Measurements from ENCODE around the gene ITK. TPM values are rescaled to one million over a fixed set of nuclear protein-coding genes. Genes with fewer than 3 reads are reported as not detected.

The ITK gene
- total and polyA plus RNA-seq, 2 donors (not counting 3 experiments of a cell fraction or from before 2014, with no cell fraction given): not detected

- Histone ChIP-seq H3K27ac (ENCODE audit: insufficient read depth, low read depth, low read length) (peak overlapping the region; percentile 79), H3K27me3 (ENCODE audit: control insufficient read depth in 2 of 2, insufficient read depth in 2 of 2, low read length in 2 of 2) (no peaks in the 10 kb centered on the region), H3K36me3 (ENCODE audit: control insufficient read depth in 2 of 2, extremely low read depth in 1 of 2, insufficient read depth in 2 of 2, low read length in 2 of 2) (no peaks in the 10 kb centered on the region), H3K9me3 (replicated peaks; ENCODE audit: control insufficient read depth, insufficient read depth, low read length) (no peaks in the 10 kb centered on the region), H4K20me1 (replicated peaks; ENCODE audit: control insufficient read depth, extremely low read depth, insufficient read depth, low read length) (no peaks in the 10 kb centered on the region), H2AFZ (ENCODE audit: low read depth, low read length) (peak overlapping the region; percentile 90), H3K4me1 (ENCODE audit: control insufficient read depth, extremely low read depth, insufficient read depth, low read length) (peaks cover 6% of the 10 kb centered on the region), H3K4me3 (replicated peaks in 1 of 3; ENCODE audit: insufficient read depth in 1 of 3, low read depth in 1 of 3, low read length in 3 of 3) (peak overlapping the region; percentile 77 to 90 (median 79)), H3K79me2 (ENCODE audit: control insufficient read depth, insufficient read depth, low read length) (peaks cover 20% of the 10 kb centered on the region), H3K4me2 (ENCODE audit: insufficient read depth, low read length) (peak overlapping the region; percentile 96), H3K9ac (replicated peaks; ENCODE audit: extremely low read depth, insufficient read depth, low read length) (peak overlapping the region; percentile 87), H3K9me1 (replicated peaks; ENCODE audit: control insufficient read depth, extremely low read depth, insufficient read depth, low read length) (no peaks in the 10 kb centered on the region)
- ChIA-PET CTCF (interaction anchor here (2.6 kb wide), 1 partner anchor 11 kb away, joined by 13 read pairs; no protein-coding TSS in a partner anchor), POLR2A (interaction anchor here (0.8 kb wide), 1 partner anchor 11 kb away, joined by 3 read pairs; no protein-coding TSS in a partner anchor)
- dilution Hi-C loops (cut with MboI; ENCODE audit: extremely low pct_ligation_motif_present, low sequenced_read_pairs) (no loop called here), intact Hi-C loops (cut with micrococcal nuclease) (loop anchor here (5.0 kb wide), 2 partner anchors 124 to 589 kb away; partner anchors contain the start of genes CYFIP2 and THG1L)
- no peak for DNase-seq (ENCODE audit: low read depth, low spot score)
- FAIRE-seq: peak; percentile 59
- TSS peak; percentile 91 for BruUV-seq (replicated peaks)
- TF ChIP-seq POLR2A (IDR thresholded peaks at IDR 0.05; ENCODE audit: low read depth, low read length) (no peak), JUN (IDR thresholded peaks at IDR 0.05; ENCODE audit: borderline replicate concordance, insufficient read depth, insufficient read length, low read depth) (no peak), POLR2AphosphoS5 (IDR thresholded peaks at IDR 0.05; ENCODE audit: insufficient read depth, low read depth, low read length) (peak; percentile 14), GATA2 (IDR thresholded peaks at IDR 0.05; ENCODE audit: insufficient read depth, insufficient read length, low read depth, low read length) (no peak)
Measured at GRCh38 chr5:157143127-157143971, 37.3 kb upstream of the ITK start.

Measured in endothelial cell of umbilical vein (primary cell).